SK-N-MC (cell line): ENCODE results near the gene MEGF9.
A peak's percentile ranks its signal among the peaks of the same experiment; 100 is the strongest.

ENCODE experiments used
- DNase-seq: peaks from one replicate; pipeline ENCODE4 v3.0.0-alpha.2; 2011; ENCODE audit warnings: low read depth, low spot score
- H3K27ac ChIP-seq: fragments of 200-600 bp; sonication (generic); 2 replicates; pipeline ENCODE4 v1.5.1; 2016; ENCODE audit warnings: mixed run types
- H3K36me3 ChIP-seq: fragments of 200-600 bp; sonication (generic); 2 replicates; pipeline ENCODE4 v1.6.1; 2017; ENCODE audit warnings: antibody characterized with exemption, low read length, mixed read lengths; ENCODE audit not compliant: insufficient read depth
- H3K4me3 ChIP-seq: fragments of 200-600 bp; sonication (generic); 2 replicates; pipeline ENCODE4 v1.5.1; 2016
- H3K9ac ChIP-seq: fragments of 200-600 bp; sonication (generic); 2 replicates; pipeline ENCODE4 v1.8.0; 2017; ENCODE audit warnings: mixed run types, mixed read lengths; ENCODE audit not compliant: insufficient read length
- H3K9me3 ChIP-seq: fragments of 200-600 bp; sonication (generic); 2 replicates; pipeline ENCODE4 v1.6.1; 2017; ENCODE audit warnings: low read depth, mild to moderate bottlenecking, antibody characterized with exemption, low read length, moderate library complexity, mixed read lengths
- EZH2 ChIP-seq: fragments of 200-600 bp; sonication (generic); IDR thresholded peaks from one replicate; pipeline ENCODE4 v1.6.1; 2017; ENCODE audit warnings: antibody characterized with exemption
- FOXP2 ChIP-seq: optimal IDR thresholded peaks from 2 replicates; pipeline ENCODE3; 2011; ENCODE audit warnings: mild to moderate bottlenecking, moderate library complexity; ENCODE audit not compliant: insufficient read depth; ENCODE audit errors: extremely low read length, control extremely low read depth
- POLR2AphosphoS5 ChIP-seq: IDR thresholded peaks from 2 replicates; pipeline ENCODE4 v1.6.1; 2012; ENCODE audit warnings: mild to moderate bottlenecking, low read depth, low read length, borderline replicate concordance

MEGF9 gene

GRCh38 chr9:120723565-120723964 lies 9.3 kb upstream of the MEGF9 start:
- Histone ChIP-seq H3K9ac (no peak overlapping the region), H3K27ac (no peak overlapping the region), H3K4me3 (no peak overlapping the region), H3K36me3 (no peaks in the 10 kb centered on the region), H3K9me3 (no peaks in the 10 kb centered on the region)
- TF ChIP-seq EZH2 (no peak), FOXP2 (no peak), POLR2AphosphoS5 (no peak)
- no peak for DNase-seq

- H3K4me3 ChIP-seq, result no peak overlapping the region
- H3K36me3 ChIP-seq, result no peaks in the 10 kb centered on the region
- TF ChIP-seq EZH2, result no peak
- TF ChIP-seq FOXP2, result no peak
- TF ChIP-seq POLR2AphosphoS5, result no peak
- no peak overlapping the region for H3K27ac ChIP-seq
- no peak for DNase-seq
- no peaks in the 10 kb centered on the region for H3K9me3 ChIP-seq
- H3K9ac ChIP-seq, result no peak overlapping the region
These were observed 6.1 kb upstream of the MEGF9 start for GRCh38 chr9:120720404-120720803.

GRCh38 chr9:120718316-120718715 lies 4.0 kb upstream of the MEGF9 start:
- H3K9ac ChIP-seq, result no peak overlapping the region
- no peaks in the 10 kb centered on the region for H3K36me3 ChIP-seq
- H3K9me3 ChIP-seq, result no peaks in the 10 kb centered on the region
- no peak overlapping the region for H3K4me3 ChIP-seq
- no peak overlapping the region for H3K27ac ChIP-seq
- TF ChIP-seq POLR2AphosphoS5 (no peak), EZH2 (no peak), FOXP2 (no peak)
- no peak for DNase-seq

GRCh38 chr9:120717176-120717575 lies 2.9 kb upstream of the MEGF9 start:
- H3K4me3 ChIP-seq, result no peak overlapping the region
- DNase-seq, result no peak
- TF ChIP-seq POLR2AphosphoS5 (no peak), EZH2 (no peak), FOXP2 (no peak)
- no peak overlapping the region for H3K9ac ChIP-seq
- no peaks in the 10 kb centered on the region for H3K9me3 ChIP-seq
- no peak overlapping the region for H3K27ac ChIP-seq
- H3K36me3 ChIP-seq, result no peaks in the 10 kb centered on the region

- Histone ChIP-seq H3K9me3 (no peaks in the 10 kb centered on the region), H3K9ac (no peak overlapping the region), H3K27ac (0 out of 2 replicates have a peak overlapping the region, but pooled peaks have one; percentile 4), H3K4me3 (no peak overlapping the region), H3K36me3 (no peaks in the 10 kb centered on the region)
- TF ChIP-seq EZH2 (no peak), FOXP2 (no peak), POLR2AphosphoS5 (no peak)
- DNase-seq, result no peak
These were observed 2.2 kb upstream of the MEGF9 start for GRCh38 chr9:120716483-120716882.

GRCh38 chr9:120715389-120715924 lies 1.2 kb upstream of the MEGF9 start:
- Histone ChIP-seq H3K27ac (no peak overlapping the region), H3K9me3 (no peaks in the 10 kb centered on the region), H3K4me3 (no peak overlapping the region), H3K9ac (no peak overlapping the region), H3K36me3 (no peaks in the 10 kb centered on the region)
- DNase-seq, result no peak
- TF ChIP-seq EZH2 (no peak), FOXP2 (no peak), POLR2AphosphoS5 (no peak)

- no peak overlapping the region for H3K27ac ChIP-seq
These were observed 647 bp upstream of the MEGF9 start for GRCh38 chr9:120714846-120715388.

GRCh38 chr9:120713257-120714087 lies 798 bp downstream of the MEGF9 start:
- TF ChIP-seq FOXP2 (no peak), EZH2 (no peak), POLR2AphosphoS5 (no peak)
- DNase-seq, result no peak
- no peak overlapping the region for H3K27ac ChIP-seq
- no peaks in the 10 kb centered on the region for H3K9me3 ChIP-seq
- H3K36me3 ChIP-seq, result no peaks in the 10 kb centered on the region
- peak overlapping the region; percentile 79 for H3K4me3 ChIP-seq
- peak overlapping the region; percentile 81 for H3K9ac ChIP-seq

More at GRCh38 chr9:120714846-120715388, 647 bp upstream of the MEGF9 start:
- no peaks in the 10 kb centered on the region for H3K36me3 ChIP-seq
- peak overlapping the region; percentile 85 for H3K9ac ChIP-seq
- no peaks in the 10 kb centered on the region for H3K9me3 ChIP-seq
- DNase-seq, result no peak
- peak overlapping the region; percentile 79 for H3K4me3 ChIP-seq
- TF ChIP-seq EZH2 (no peak), POLR2AphosphoS5 (no peak), FOXP2 (no peak)
